Measurements from ENCODE around the gene HIVEP3.

DNA sequence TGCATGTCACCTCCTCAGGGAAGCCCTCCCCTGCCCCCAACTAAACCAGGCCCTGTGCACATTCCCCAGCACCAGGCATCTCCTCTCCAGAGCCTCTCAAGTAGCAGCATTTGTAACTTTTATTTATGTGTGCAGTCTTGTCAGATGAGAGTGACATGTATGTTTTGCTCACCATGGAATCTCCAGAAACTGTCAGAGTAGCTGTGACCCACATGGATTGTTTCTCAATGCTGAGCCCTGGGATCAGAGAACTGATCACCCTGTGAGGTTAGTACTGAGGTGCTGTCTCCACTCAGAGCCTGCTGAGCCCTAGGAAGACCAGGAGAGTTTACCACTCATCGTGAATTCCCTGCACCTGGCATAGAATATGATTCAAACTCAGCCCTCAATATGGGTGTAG, 243.3 kb downstream of the HIVEP3 start:
- TF ChIP-seq CTCF (IDR thresholded peaks at IDR 0.05), result no peak
- TF ChIP-seq POLR2A (IDR thresholded peaks at IDR 0.05), result no peak
- TF ChIP-seq EP300 (IDR thresholded peaks at IDR 0.05), result no peak
- no peak for TF ChIP-seq POLR2AphosphoS5 (IDR thresholded peaks at IDR 0.05)
